Astrocyte (in vitro differentiated cells and primary cell): ENCODE data around the gene ATXN1. TPM values are rescaled to one million over a fixed set of nuclear protein-coding genes. Genes with fewer than 3 reads are reported as not detected.

Experiments used
- DNase-seq: peaks from one replicate; pipeline ENCODE4 v3.0.0-alpha.2; 2010; ENCODE audit warnings: low read depth
- FAIRE-seq: peaks from 2 replicates; lab custom pipeline; 2011; peaks lifted over from hg19 to GRCh38; lab: Jason Lieb, UNC
- H2AFZ ChIP-seq: 2 replicates; pipeline ENCODE4 v1.6.0; 2012; ENCODE audit warnings: low read depth, low read length, inconsistent platforms
- H3K27ac ChIP-seq: 2 replicates; pipeline ENCODE4 v1.5.1; 2011; ENCODE audit warnings: low read depth, low read length, inconsistent platforms
- H3K27me3 ChIP-seq: 2 replicates; pipeline ENCODE4 v1.6.0; 2011; ENCODE audit warnings: low read length, inconsistent platforms; ENCODE audit not compliant: insufficient read depth
- H3K36me3 ChIP-seq: 2 replicates; pipeline ENCODE4 v1.5.1; 2011; ENCODE audit warnings: low read length, inconsistent platforms; ENCODE audit not compliant: insufficient read depth
- H3K4me1 ChIP-seq: 2 replicates; pipeline ENCODE4 v1.5.1; 2011; ENCODE audit warnings: low read length, inconsistent platforms; ENCODE audit not compliant: insufficient read depth
- H3K4me2 ChIP-seq: 2 replicates; pipeline ENCODE4 v1.6.0; 2012; ENCODE audit warnings: low read length, inconsistent platforms
- H3K4me3 ChIP-seq: 2 replicates; pipeline ENCODE4 v1.5.1; 2011; ENCODE audit warnings: low read depth, mild to moderate bottlenecking, low read length, inconsistent platforms; ENCODE audit not compliant: insufficient read depth
- H3K79me2 ChIP-seq: 2 replicates; pipeline ENCODE4 v1.6.0; 2012; ENCODE audit warnings: mild to moderate bottlenecking, low read length, inconsistent platforms; ENCODE audit not compliant: insufficient read depth
- H3K9ac ChIP-seq: 2 replicates; pipeline ENCODE4 v1.6.0; 2012; ENCODE audit warnings: mild to moderate bottlenecking, low read length, inconsistent platforms
- H3K9me3 ChIP-seq: 2 replicates; pipeline ENCODE4 v1.5.1; 2012; ENCODE audit warnings: low read depth, mild to moderate bottlenecking, low read length, inconsistent platforms; ENCODE audit not compliant: insufficient read depth
- H4K20me1 ChIP-seq: 2 replicates; pipeline ENCODE4 v1.6.0; 2012; ENCODE audit warnings: low read length, inconsistent platforms; ENCODE audit not compliant: insufficient read depth
- H3K27ac Mint-ChIP-seq: one replicate; pipeline ENCODE4 v1.8.0; 2021; ENCODE audit warnings: mild to moderate bottlenecking, mixed read lengths; ENCODE audit not compliant: unreplicated experiment
- H3K27me3 Mint-ChIP-seq: one replicate; pipeline ENCODE4 v1.8.0; 2021; ENCODE audit warnings: low read depth, mixed read lengths; ENCODE audit not compliant: unreplicated experiment
- H3K36me3 Mint-ChIP-seq: one replicate; pipeline ENCODE4 v1.8.0; 2021; ENCODE audit warnings: low read depth, mixed read lengths; ENCODE audit not compliant: unreplicated experiment
- H3K4me1 Mint-ChIP-seq: one replicate; pipeline ENCODE4 v1.8.0; 2021; ENCODE audit warnings: low read depth, mixed read lengths; ENCODE audit not compliant: unreplicated experiment
- H3K4me3 Mint-ChIP-seq: one replicate; pipeline ENCODE4 v1.8.0; 2021; ENCODE audit warnings: mild to moderate bottlenecking, moderate library complexity, mixed read lengths; ENCODE audit not compliant: unreplicated experiment
- H3K9me3 Mint-ChIP-seq: one replicate; pipeline ENCODE4 v1.8.0; 2021; ENCODE audit warnings: mild to moderate bottlenecking, mixed read lengths; ENCODE audit not compliant: unreplicated experiment
- CTCF ChIP-seq: IDR thresholded peaks from 2 replicates; pipeline ENCODE4 v1.5.1; 2011; ENCODE audit warnings: low read depth, mild to moderate bottlenecking, inconsistent platforms, low read length, moderate library complexity; ENCODE audit not compliant: insufficient read depth
- EZH2 ChIP-seq: IDR thresholded peaks from 2 replicates; pipeline ENCODE4 v1.6.1; 2012; ENCODE audit warnings: mild to moderate bottlenecking, low read length, inconsistent platforms; ENCODE audit not compliant: insufficient read depth
- total RNA-seq: library from RNA; stranded (reverse); gene quantifications from 2 replicates; pipeline ENCODE4 v1.2.1, GENCODE V29; 2021

ATXN1 gene
- total RNA-seq, 1 donor from 2014 or later = 70.9 TPM

DNA sequence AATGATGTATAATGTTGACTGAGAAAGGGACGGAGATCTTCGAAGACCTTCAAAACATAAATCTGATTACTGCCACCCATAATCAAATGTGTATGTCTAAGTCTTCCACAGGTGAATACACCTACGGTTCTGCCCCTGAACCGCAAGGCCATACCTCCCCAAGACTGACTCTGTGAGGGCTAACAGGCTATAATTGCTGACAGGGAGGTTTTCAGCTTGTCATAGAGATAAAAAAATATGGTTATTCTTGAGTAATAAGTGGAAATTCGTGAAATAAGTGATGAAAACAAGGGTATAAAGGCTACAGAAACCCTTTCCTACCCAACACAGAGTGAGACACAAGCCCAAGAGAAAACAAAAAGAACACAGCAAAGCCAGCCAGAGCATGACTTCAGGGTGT, 188.9 kb downstream of the ATXN1 start:
- peaks cover 3% of the 10 kb centered on the region for H3K79me2 ChIP-seq
- H3K4me3 ChIP-seq = no peak overlapping the region
- Mint-ChIP-seq H3K27ac (no peak overlapping the region), H3K9me3 (no peaks in the 10 kb centered on the region), H3K36me3 (peaks cover 15% of the 10 kb centered on the region), H3K4me1 (peaks cover 9% of the 10 kb centered on the region), H3K27me3 (no peaks in the 10 kb centered on the region), H3K4me3 (no peak overlapping the region)
- no peaks in the 10 kb centered on the region for H3K9me3 ChIP-seq
- H3K4me1 ChIP-seq = no peaks in the 10 kb centered on the region
- no peak overlapping the region for H3K27ac ChIP-seq
- no peak overlapping the region for H3K9ac ChIP-seq
- peaks cover 4% of the 10 kb centered on the region for H3K36me3 ChIP-seq
- DNase-seq (no peak), FAIRE-seq (no peak)
- H3K4me2 ChIP-seq = no peak overlapping the region
- no peak for TF ChIP-seq CTCF
- no peak for TF ChIP-seq EZH2
- H3K27me3 ChIP-seq = no peaks in the 10 kb centered on the region
- peaks cover 11% of the 10 kb centered on the region for H4K20me1 ChIP-seq
- H2AFZ ChIP-seq = no peak overlapping the region

GRCh38 chr6:16570946-16571345, 190.3 kb downstream of the ATXN1 start:
- Histone ChIP-seq H3K36me3 (peaks cover 4% of the 10 kb centered on the region), H3K9ac (no peak overlapping the region), H3K27me3 (no peaks in the 10 kb centered on the region), H2AFZ (no peak overlapping the region), H3K9me3 (no peaks in the 10 kb centered on the region), H3K4me3 (no peak overlapping the region), H3K27ac (no peak overlapping the region), H3K4me2 (no peak overlapping the region), H3K4me1 (no peaks in the 10 kb centered on the region), H4K20me1 (peaks cover 7% of the 10 kb centered on the region), H3K79me2 (peaks cover 3% of the 10 kb centered on the region)
- H3K27ac Mint-ChIP-seq = no peak overlapping the region
- FAIRE-seq (no peak), DNase-seq (no peak)
- H3K4me1 Mint-ChIP-seq = peaks cover 8% of the 10 kb centered on the region
- peaks cover 14% of the 10 kb centered on the region for H3K36me3 Mint-ChIP-seq
- no peak overlapping the region for H3K4me3 Mint-ChIP-seq
- TF ChIP-seq CTCF = no peak
- no peak for TF ChIP-seq EZH2
- no peaks in the 10 kb centered on the region for H3K9me3 Mint-ChIP-seq
- H3K27me3 Mint-ChIP-seq = no peaks in the 10 kb centered on the region

DNA sequence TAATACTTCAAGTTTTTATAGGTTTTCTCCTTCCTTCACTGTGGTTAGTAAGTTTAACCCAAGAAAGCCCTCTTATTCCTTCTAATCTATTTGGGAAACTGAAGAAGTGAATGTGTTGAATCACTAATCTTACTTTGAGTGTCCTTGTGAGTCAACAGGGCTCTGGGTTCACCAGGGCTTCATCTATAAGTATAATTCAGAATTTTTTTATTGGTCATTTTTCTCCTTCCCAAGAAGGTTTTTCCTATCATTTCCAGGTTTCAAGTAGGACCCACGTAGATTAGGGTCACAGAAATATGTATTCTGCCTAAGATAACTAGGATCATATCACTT, 191.1 kb downstream of the ATXN1 start:
- Histone ChIP-seq H3K79me2 (peaks cover 3% of the 10 kb centered on the region), H3K4me2 (no peak overlapping the region), H4K20me1 (peaks cover 7% of the 10 kb centered on the region), H2AFZ (no peak overlapping the region), H3K27me3 (no peaks in the 10 kb centered on the region), H3K9me3 (no peaks in the 10 kb centered on the region), H3K27ac (no peak overlapping the region), H3K9ac (no peak overlapping the region), H3K4me3 (no peak overlapping the region), H3K4me1 (no peaks in the 10 kb centered on the region), H3K36me3 (no peaks in the 10 kb centered on the region)
- Mint-ChIP-seq H3K27ac (no peak overlapping the region), H3K4me3 (no peak overlapping the region), H3K9me3 (no peaks in the 10 kb centered on the region), H3K4me1 (peaks cover 15% of the 10 kb centered on the region), H3K36me3 (peaks cover 17% of the 10 kb centered on the region), H3K27me3 (no peaks in the 10 kb centered on the region)
- TF ChIP-seq CTCF (no peak), EZH2 (no peak)
- DNase-seq (no peak), FAIRE-seq (no peak)
